HG02852 (cell line): ENCODE results near the gene PDLIM4.

Source experiments
- ATAC-seq: cut with Tn5 transposase; IDR thresholded peaks from one replicate; pipeline ENCODE4 v1.9.1; 2021; ENCODE audit warnings: mild to moderate bottlenecking, moderate library complexity; ENCODE audit not compliant: unreplicated experiment

PDLIM4 gene

DNA sequence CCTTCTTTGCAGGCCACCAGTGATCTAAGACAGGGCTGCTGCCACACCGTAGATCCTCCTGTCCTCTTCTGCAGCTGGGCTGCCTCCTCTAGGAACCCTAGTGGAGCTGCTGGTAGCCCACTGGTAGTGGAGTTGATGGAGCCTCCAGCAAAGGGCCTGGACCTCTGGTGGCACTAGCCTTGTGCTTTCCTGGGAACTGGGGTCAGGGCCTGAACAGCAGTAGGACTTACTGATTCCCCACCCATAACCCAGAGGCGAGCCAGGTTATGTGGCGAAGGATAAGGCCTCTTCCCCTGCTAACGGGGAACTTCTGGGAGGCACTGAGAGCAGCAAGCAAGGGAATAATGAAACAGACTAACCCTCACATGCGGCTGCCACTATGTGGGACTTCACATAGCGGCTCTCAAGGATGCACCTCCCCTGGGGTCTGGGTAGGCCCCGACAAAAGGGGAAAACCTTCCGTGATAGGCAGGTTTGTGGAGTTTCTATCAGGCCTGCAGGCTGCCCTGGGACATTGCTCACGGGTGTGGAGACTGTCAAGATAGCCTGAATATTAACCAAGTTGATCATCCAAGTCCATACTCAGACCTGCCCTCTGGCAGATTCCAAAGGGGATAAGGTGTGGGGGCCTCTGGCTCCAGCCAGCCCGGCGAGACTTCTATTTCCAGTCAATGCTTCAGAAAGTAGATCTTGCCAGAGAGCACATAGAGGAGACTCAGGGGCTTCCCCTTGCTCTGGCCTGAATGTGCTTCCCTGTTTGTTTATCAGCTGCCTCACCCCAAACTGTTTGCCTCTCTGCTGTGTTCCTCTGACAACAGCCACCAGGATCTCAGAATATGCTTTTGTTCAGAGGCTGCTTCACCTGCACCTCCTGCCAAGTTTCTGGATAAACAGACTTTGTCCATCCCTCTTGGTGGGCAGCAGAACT lies 44.1 kb downstream of the PDLIM4 start:
- no peak for ATAC-seq

DNA sequence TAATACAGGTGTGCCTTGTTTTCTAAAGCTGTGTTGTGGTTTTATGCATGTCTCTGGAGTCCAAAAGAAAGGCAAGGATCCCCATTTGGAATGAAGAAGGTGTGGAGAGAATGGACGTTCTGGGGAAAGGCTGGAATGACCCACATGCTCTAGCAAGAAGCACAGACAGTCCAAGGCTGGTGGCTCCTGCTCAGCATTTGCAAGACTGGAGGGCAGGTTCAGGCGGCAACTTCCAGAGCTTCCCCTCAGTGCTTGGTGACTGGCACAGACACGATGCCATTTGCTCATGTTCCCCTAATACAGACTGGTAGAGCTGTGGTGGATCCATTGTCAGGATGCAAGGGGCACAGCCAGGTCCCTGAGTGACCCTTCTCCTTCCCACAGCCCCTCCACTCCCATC lies 44.9 kb downstream of the PDLIM4 start:
- ATAC-seq, result no peak

DNA sequence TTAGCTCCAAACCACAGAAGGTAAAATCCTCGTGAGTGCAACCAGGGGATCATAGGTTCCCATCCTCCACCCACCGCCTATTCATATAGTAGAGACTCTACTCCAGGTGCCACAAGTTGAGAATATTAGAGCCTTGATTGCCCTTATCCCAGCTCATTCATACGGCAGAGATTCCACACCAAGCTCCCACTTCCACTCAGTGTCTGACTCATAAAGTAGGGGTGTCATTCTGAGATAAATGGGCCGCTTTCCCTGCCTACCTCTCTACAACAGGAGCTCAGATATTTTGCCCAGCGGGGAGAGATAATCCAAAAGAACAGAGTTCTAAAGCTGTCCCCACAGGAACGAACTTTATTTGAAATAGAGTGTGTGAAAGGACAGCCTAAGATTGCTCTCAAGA lies 46.1 kb downstream of the PDLIM4 start:
- no peak for ATAC-seq

DNA sequence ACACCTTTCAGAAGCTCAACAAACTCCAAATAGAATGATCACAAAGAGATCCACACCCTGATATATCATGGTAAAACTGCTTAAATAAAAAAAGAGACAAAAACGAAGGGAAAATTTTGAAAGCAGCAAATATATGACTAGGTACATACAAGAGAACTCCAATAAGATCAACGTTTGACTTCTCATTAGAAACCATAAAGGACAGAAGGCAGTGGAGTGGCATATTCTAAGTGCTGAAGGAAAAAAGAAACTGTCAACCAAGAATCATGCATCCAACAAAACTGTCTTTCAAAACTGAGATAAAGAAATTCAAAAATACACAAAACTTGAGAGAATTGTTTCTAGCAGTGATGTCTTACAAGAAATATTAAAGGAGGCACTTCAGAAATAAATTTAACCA lies 47.9 kb downstream of the PDLIM4 start:
- ATAC-seq, result no peak

DNA sequence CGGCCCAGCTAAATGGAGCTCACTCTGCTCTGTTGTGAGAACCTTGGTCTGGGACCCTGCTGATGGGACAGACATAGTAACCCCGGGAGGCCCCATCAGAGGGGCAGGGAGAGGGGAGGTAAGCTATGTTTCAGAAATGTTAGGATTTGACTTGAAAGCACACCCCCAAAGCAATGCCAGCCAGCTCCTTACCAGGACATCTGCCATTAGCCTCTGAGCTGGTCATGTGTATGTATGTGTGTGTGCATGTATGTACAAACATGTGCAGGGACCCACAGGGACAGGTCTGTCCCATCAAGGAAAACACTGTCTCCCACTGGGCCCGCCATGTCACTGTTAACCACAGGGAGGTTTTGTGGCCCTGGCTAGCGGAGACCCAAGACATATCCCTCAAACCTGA lies 51.2 kb downstream of the PDLIM4 start:
- ATAC-seq, result no peak

DNA sequence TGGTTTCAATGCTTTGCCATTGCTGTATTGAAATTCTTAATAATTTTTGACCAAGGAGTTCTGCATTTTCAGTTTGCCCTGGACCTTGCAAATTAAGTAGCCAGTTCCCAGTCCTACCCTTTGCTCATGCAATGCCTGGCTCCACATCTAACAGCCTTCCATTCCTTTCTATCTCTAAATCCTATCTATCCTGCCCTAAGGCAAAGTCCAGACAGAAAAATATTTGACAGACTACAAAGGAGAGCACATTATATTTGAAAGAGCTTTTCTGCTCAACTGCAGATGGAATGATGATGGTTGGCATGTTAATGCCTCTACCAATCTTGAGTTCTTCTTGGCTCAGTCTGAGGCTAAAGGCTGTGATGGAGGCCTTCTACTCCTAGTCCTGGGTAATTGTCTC lies 52.2 kb downstream of the PDLIM4 start:
- ATAC-seq, result no peak

DNA sequence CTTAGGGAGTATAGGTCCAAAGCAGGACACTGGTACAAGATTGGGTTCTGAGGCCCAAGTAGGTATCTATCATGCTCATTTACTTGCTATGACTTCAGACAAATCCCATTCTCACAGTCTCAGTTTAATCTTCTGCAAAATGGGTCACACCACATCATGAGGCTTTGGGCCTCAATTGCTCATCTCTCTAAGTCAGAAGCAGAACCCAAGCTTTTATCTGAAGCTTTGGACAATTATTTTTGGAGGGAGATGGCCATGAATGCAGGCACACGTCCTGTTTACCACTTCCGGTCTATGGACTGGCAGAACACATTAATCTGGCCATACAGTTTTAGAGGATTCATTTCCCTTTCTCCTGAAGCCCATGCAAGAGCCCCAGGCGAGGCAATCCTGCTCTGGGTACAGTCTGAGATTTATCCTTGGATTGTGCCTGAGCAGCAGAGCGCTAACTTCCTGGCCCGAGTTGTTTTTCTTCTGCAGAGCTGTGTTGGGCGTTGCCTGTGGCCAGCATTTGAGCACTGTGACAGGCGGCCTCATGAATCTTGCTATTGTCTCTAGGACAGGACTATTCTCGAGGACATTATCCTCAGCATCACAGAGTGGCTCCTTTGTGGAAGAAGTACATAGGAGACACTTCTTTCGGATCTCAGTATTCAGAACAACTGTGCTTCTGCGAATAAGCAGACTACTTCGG lies 52.8 kb downstream of the PDLIM4 start:
- ATAC-seq, result no peak

DNA sequence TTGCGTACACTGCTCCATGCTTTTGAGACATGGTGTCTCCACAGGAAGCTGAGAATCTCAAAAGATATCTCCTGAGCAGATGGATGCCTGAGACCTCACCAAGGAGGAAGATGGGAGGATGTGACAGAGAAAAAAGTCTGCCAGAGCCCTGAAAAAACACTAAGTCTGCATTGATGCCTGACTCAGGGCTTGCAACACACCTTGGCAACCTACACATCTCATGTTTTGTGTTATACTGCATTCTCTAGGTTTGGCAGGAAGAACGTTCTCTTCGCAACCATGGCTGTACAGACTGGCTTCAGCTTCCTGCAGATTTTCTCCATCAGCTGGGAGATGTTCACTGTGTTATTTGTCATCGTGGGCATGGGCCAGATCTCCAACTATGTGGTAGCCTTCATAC lies 55.9 kb downstream of the PDLIM4 start:
- ATAC-seq, result no peak

DNA sequence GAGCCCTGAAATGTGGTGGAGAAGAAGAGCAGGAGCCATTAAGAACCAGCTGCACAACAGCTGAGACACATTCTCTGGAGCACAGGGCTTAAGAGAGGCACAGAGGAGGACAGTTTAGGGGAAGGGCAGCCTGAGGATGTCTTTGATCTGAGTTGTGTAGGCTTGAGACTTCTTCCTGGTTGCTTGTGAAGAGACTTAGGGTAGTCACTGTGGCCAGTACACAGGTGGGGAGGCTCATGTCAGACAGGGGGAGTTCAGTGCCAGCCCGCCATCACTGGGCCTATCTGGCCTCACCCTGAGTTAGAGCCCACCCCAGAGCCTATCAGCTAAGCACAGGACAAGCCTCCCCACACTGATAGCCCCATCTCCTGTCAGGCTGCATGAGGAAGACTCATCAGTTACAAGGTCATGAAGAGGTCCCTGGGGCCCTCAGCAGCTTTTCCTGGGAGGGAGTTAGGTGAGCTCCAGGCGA lies 56.5 kb downstream of the PDLIM4 start:
- ATAC-seq, result no peak

DNA sequence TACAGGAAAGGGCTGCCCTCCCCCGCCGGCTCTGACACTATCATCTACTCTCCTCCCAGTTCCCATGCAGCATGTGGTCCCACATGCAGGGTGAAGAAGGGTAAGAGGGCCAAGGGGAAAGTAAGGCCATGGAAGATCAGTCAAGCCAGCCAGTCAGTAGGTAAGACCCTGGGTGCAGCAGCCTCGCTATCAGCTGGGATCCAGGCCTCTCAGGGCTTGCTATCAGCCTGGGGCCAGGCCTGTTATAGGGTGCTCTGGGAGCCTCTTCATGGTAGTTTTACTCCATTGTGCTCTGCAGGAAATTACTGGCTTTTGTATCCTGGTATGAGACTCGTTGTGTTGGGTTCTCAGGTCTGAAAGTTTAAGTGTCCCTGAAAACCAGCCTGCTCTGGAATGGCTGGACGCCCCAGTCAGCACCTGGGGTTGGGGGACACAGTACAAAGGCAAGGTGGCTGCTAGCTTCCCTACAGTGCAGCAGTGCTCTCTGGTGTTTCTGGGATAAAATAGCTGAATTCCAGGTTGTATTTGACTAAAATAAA lies 58.1 kb downstream of the PDLIM4 start:
- ATAC-seq, result no peak

DNA sequence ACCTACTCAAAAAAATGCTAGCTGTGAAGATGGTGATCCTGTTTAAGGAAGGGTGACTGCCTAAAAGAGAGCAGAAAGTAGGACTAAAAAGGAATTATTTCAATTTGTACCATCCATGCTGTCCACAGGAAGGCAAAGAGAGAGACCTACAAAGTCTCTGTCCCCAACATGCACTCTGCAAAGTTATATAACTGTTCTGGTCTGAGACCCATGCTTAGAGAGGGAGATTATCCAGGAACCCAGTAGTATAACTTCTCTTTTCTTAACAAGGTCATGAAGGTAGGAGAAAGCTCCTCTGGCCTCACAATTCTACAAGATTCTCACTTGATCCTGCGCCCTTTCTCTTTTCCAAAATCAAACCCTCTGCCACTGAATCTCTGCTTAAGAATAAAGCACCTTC lies 62.5 kb downstream of the PDLIM4 start:
- ATAC-seq, result no peak

DNA sequence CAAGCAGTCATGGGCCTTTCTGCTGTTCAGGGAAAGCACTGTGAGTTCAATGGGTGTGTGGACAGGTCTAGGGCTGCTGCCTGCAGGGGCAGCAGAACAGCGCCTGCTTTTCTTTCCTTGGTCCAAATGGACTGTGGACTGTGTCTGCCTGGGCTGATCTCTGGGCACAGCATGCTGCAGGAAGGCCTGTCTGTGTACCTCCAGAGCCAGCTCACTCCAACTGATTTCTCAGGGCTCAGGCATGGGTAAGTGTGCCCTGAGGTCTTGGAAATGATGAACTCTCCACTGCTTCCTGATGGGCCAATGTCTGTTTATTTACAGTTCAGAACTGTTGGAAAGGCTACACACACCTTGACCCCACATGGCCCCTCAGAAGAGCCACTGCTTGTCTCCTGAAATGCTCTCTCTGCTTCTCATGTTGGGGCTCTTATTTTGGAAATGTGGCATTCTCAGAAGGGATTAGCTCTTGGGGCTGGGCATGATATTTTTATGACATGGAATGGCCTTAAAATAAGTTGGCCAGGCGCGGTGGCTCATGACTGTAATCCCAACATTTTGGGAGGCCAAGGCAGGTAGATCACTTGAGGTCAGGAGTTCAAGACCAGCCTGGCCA lies 63.7 kb downstream of the PDLIM4 start:
- ATAC-seq, result no peak

DNA sequence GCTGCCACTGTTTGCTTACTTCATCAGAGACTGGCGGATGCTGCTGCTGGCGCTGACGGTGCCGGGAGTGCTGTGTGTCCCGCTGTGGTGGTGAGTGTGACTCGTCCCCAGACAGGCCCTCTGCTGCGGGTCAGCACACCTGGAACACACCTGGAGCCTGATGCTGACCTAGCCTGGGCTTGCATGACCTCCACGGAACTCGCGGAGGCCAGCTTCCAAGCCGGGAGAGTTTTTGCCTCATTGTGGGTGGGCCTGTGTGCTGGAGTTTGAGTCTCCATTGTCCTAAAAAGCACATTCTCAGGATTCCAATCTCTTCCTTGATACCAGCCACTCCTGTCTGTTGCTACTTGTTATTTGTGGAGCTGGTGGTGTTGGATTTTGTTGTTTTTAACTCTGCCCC lies 64.8 kb downstream of the PDLIM4 start:
- no peak for ATAC-seq
